Transverse colon (tissue), 4 donors: ENCODE results near the gene DCAF11. TPM values are rescaled to one million over a fixed set of nuclear protein-coding genes. Genes with fewer than 3 reads are reported as not detected.

Source experiments
- DNase-seq: peaks from one replicate; pipeline ENCODE4 v3.0.0-alpha.2; 2019
- H3K27ac ChIP-seq, 4 donors: fragments of 200-600 bp; sonication (generic); 2 replicates each; pipeline ENCODE4 v1.5.1; 2016 to 2018; ENCODE audit warnings: inconsistent platforms in 4 of 4
- H3K27me3 ChIP-seq: fragments of 200-600 bp; sonication (generic); 2 replicates; pipeline ENCODE4 v1.5.1; 2017; ENCODE audit warnings: inconsistent platforms
- H3K36me3 ChIP-seq, 4 donors: fragments of 200-600 bp; sonication (generic); 2 replicates each; pipeline ENCODE4 v1.5.1; 2017 to 2019; ENCODE audit warnings: inconsistent platforms in 4 of 4
- H3K4me1 ChIP-seq, 4 donors: fragments of 200-600 bp; sonication (generic); 2 replicates each; pipeline ENCODE4 v1.5.1; 2017 to 2020; ENCODE audit warnings: inconsistent platforms in 4 of 4
- H3K4me3 ChIP-seq, 4 donors: fragments of 200-600 bp; sonication (generic); 1 replicate in 1 of 4; 2 replicates in 3 of 4; pipeline versions ENCODE4 v1.5.1 to v1.6.1; 2017 to 2019; ENCODE audit warnings: inconsistent platforms in 4 of 4
- H3K9me3 ChIP-seq, 2 donors: fragments of 200-600 bp; sonication (generic); 2 replicates each; pipeline ENCODE4 v1.5.1; 2017 to 2019; ENCODE audit warnings: inconsistent platforms in 2 of 2
- EP300 ChIP-seq: sonication (generic); formaldehyde crosslinking; IDR thresholded peaks from one replicate; pipeline ENCODE4 v1.6.1; 2017; ENCODE audit warnings: antibody characterized with exemption, low read depth
- POLR2A ChIP-seq: fragments of 450-650 bp; IDR thresholded peaks from one replicate; pipeline ENCODE4 v1.6.1; 2016; ENCODE audit warnings: antibody characterized with exemption, mild to moderate bottlenecking, moderate library complexity
- POLR2AphosphoS5 ChIP-seq, 3 donors: sonication (generic); formaldehyde crosslinking; IDR thresholded peaks; one replicate each; pipeline ENCODE4 v1.6.1; 2016; ENCODE audit warnings: antibody characterized with exemption in 3 of 3
- WGBS, 2 donors: methylation state at CpG; one replicate each; pipeline ENCODE4 v1.1.5; 2018; ENCODE audit warnings: low coverage in 1 of 2; 5-methylcytosine and 5-hydroxymethylcytosine counted together
- in situ Hi-C, 4 donors: fragments of 200-750 bp; cut with MboI; loops; one replicate each; pipeline versions ENCODE4 v1.15.0 to v1.15.1; 2017; ENCODE audit warnings: low sequenced_read_pairs in 3 of 4, low pct_ligation_motif_present in 1 of 4, low pct_unique_long_range_greater_than_20kb in 1 of 4
- intact Hi-C: fragments of 100-400 bp; cut with DNase I; formaldehyde crosslinking; loops from one replicate; pipeline ENCODE4 v1.15.1; 2023; ENCODE audit warnings: low total_unique reads
- total RNA-seq, 4 donors: library from RNA; depleted of rRNA; stranded (reverse); fragments of >200 nt; gene quantifications; one replicate each; pipeline ENCODE4 v1.1.0, GENCODE V29; 2016
- TF ChIP-seq, protein P1 (sequence below), 5 experiments: fragments of 200-600 bp in 3 of 5; fragments of 450-650 bp in 2 of 5; sonication (generic) in 3 of 5; IDR thresholded peaks; 1 replicate in 2 of 5; 2 replicates in 3 of 5; pipeline ENCODE4 v1.5.1; 2016 to 2017; ENCODE audit warnings: antibody characterized with exemption in 5 of 5, inconsistent platforms in 3 of 5, mild to moderate bottlenecking in 2 of 5, moderate library complexity in 1 of 5

DCAF11 gene
- total RNA-seq, 4 donors from 2014 or later = 86.4 to 267 (median 198) TPM

DNA sequence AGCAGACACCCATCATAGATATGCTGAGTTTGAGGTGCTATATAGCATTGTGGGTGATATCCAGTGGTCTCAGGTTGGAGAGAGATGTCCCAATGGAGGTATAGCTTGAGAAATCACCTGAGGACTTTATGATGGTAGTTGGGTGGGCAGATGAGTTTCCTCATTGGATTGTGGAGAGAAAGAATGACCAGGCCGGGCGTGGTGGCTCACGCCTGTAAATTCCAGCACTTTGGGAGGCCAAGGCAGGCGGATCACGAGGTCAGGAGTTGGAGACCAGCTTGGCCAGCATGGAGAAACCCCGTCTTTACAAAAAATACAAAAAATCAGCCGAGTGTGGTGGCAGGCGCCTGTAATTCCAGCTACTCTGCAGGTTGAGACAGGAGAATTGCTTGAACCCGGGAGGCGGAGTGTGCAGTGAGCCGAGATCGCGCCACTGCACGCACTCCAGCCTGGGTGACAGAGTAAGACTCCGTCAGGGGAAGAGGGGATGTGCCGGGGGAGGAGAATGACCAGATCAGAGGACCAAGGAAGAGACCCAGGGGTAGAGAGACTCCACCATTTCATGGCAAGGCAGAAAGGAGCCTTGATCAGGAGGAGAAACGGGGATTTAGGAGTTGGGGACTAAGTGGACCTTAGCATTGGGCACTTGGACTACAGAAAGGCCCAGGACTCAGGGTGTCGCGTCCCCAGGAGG, 21.2 kb upstream of the DCAF11 start:
- H3K9me3 ChIP-seq = no peaks in the 10 kb centered on the region
- TF ChIP-seq EP300 = no peak
- TF ChIP-seq POLR2A = no peak
- H3K27me3 ChIP-seq = no peaks in the 10 kb centered on the region
- in situ Hi-C loops (loop anchor here in 1 of 4 donors (5.0 kb wide), 1 partner anchor 36 kb away; no protein-coding TSS in a partner anchor), intact Hi-C loops (loop anchor here (10.0 kb wide), 1 partner anchor 79 kb away; no protein-coding TSS in a partner anchor)
- no peaks in the 10 kb centered on the region for H3K36me3 ChIP-seq
- peak; percentile 25 for DNase-seq
- H3K27ac ChIP-seq = peak overlapping the region; percentile 92 to 99 (median 97)
- H3K4me3 ChIP-seq = peak overlapping the region in 3 of 4 donors; percentile 74 to 92 (median 90)
- peaks cover 4 to 42% (median 19%) of the 10 kb centered on the region in 4 donors for H3K4me1 ChIP-seq
- WGBS, 2 donors = 81 to 93% methylated on average over 3 to 19 of the region's 19 CpGs

DNA sequence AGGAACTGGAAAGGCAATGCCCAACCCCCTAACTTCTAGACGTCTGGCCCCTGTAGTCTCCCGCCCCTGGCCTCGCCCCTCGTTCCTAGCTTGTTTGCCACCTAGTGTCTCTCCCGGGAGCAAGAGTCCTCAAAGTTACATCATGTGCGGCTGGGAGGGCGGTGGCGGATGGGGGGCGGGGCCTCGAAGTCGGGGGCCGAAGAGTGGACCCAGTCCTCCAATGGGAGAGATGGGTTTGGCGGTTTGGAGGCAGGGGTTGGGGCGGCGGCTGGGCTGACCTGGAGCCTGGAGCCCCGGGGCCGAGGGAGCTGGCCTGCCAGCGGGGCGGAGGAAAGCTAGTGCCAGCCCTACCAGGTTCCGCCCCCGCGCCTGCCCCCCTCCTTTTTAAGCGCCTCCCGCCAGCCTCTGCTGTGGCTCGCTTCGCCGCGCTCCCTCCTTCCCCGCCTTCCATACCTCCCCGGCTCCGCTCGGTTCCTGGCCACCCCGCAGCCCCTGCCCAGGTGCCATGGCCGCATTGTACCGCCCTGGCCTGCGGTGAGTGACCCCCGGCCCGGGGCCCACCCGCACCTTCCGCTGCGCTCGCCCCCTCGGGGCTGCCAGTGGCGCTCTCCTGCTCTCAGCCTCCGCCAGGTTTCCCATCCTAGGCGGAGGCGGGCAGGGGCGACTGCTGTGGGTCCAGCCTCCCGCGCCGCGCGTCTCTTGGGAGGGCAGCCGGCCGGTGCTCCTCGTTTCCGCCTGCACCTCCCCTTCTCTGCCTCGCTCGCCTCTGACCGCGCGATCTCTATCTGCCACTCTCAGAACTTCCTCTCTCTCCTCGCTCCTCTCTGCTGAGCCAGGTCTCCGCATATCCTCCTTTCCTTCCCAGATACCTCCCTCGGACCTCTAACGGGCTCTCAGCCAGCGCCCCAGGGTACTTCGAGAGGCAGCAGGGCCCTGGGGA, 20.4 kb upstream of the DCAF11 start, which contains the start of gene PCK2:
PCK2 (plus strand) TSS at position 411 of the 940 bp plus-strand sequence; CDS start at position 506, 95 bp downstream.
- Histone ChIP-seq H3K36me3 (no peaks in the 10 kb centered on the region), H3K9me3 (no peaks in the 10 kb centered on the region), H3K4me1 (peaks cover 4 to 42% (median 19%) of the 10 kb centered on the region in 4 donors), H3K4me3 (peak within 1 kb of the TSS; percentile 65 to 92 (median 82)), H3K27me3 (no peaks in the 10 kb centered on the region), H3K27ac (peak within 1 kb of the TSS; percentile 92 to 99 (median 97))
- TF ChIP-seq POLR2A = peak; percentile 98
- TF ChIP-seq EP300 = no peak
- peak; percentile 13 to 88 (median 78) for TF ChIP-seq POLR2AphosphoS5 (IDR thresholded peaks at IDR 0.05)
- TF ChIP-seq, protein P1, sequence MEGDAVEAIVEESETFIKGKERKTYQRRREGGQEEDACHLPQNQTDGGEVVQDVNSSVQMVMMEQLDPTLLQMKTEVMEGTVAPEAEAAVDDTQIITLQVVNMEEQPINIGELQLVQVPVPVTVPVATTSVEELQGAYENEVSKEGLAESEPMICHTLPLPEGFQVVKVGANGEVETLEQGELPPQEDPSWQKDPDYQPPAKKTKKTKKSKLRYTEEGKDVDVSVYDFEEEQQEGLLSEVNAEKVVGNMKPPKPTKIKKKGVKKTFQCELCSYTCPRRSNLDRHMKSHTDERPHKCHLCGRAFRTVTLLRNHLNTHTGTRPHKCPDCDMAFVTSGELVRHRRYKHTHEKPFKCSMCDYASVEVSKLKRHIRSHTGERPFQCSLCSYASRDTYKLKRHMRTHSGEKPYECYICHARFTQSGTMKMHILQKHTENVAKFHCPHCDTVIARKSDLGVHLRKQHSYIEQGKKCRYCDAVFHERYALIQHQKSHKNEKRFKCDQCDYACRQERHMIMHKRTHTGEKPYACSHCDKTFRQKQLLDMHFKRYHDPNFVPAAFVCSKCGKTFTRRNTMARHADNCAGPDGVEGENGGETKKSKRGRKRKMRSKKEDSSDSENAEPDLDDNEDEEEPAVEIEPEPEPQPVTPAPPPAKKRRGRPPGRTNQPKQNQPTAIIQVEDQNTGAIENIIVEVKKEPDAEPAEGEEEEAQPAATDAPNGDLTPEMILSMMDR (IDR thresholded peaks at IDR 0.05) = peak in 3 of 5 experiments; percentile 25 to 45 (median 31)
- in situ Hi-C loops (loop anchor here in 1 of 4 donors (5.0 kb wide), 1 partner anchor 37 kb away; no protein-coding TSS in a partner anchor), intact Hi-C loops (loop anchor here (10.0 kb wide), 1 partner anchor 79 kb away; no protein-coding TSS in a partner anchor)
- 1% methylated on average over 55 of the region's 68 CpGs; no CpG with 5 or more reads in 1 of the 2 donors for WGBS, 2 donors
- peak; percentile 96 for DNase-seq

DNA sequence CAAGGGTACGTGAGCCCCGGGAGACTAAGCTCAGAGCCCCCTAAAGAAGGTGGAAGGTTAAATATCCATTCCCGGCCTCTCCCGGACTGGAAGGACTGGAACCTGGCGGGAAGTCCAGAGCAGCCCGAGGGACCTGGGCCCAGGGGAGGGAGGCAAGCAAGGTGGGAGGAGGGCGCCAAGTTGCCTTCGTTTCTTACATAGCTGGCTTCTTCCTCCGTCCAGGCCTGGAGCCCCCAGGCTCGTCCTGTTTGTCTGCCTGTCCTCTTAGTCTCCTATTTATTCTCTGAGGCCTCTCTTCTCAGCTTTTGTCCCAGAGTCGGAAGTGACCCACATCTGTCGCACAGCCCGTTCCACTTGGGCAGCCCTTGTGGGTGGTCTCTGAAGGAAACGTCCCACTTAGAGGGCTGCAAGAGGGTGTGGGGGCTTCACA, 19.7 kb upstream of the DCAF11 start:
- peak overlapping the region; percentile 92 to 99 (median 97) for H3K27ac ChIP-seq
- H3K27me3 ChIP-seq = no peaks in the 10 kb centered on the region
- WGBS, 2 donors = 5 to 7% methylated on average over 5 to 14 of the region's 14 CpGs
- peaks cover 4 to 42% (median 19%) of the 10 kb centered on the region in 4 donors for H3K4me1 ChIP-seq
- DNase-seq = no peak
- in situ Hi-C loops = loop anchor here in 1 of 4 donors (5.0 kb wide), 1 partner anchor 38 kb away; no protein-coding TSS in a partner anchor
- TF ChIP-seq EP300 = no peak
- no peak for TF ChIP-seq POLR2A
- no peak for TF ChIP-seq POLR2AphosphoS5 (IDR thresholded peaks at IDR 0.05)
- TF ChIP-seq, protein P1 (IDR thresholded peaks at IDR 0.05) = no peak
- H3K4me3 ChIP-seq = peak overlapping the region; percentile 65 to 92 (median 82)
- intact Hi-C loops = loop anchor here (10.0 kb wide), 1 partner anchor 80 kb away; no protein-coding TSS in a partner anchor
- no peaks in the 10 kb centered on the region for H3K9me3 ChIP-seq
- no peaks in the 10 kb centered on the region for H3K36me3 ChIP-seq

- peak; percentile 92 for DNase-seq
- Histone ChIP-seq H3K27ac (peak overlapping the region; percentile 92 to 99 (median 97)), H3K36me3 (no peaks in the 10 kb centered on the region), H3K4me3 (peak overlapping the region; percentile 65 to 92 (median 82)), H3K9me3 (no peaks in the 10 kb centered on the region), H3K27me3 (no peaks in the 10 kb centered on the region), H3K4me1 (peaks cover 4 to 42% (median 19%) of the 10 kb centered on the region in 4 donors)
- in situ Hi-C loops (no loop called here), intact Hi-C loops (loop anchor here (10.0 kb wide), 1 partner anchor 81 kb away; no protein-coding TSS in a partner anchor)
- TF ChIP-seq EP300 (no peak), POLR2A (peak; percentile 96), POLR2AphosphoS5 (IDR thresholded peaks at IDR 0.05) (peak; percentile 90 to 98 (median 97))
- TF ChIP-seq, protein P1 (IDR thresholded peaks at IDR 0.05) = no peak
- 23% methylated on average over 12 of the region's 12 CpGs; no CpG with 5 or more reads in 1 of the 2 donors for WGBS, 2 donors
Measured at GRCh38 chr14:24095271-24096068, 19.1 kb upstream of the DCAF11 start.
